Subcutaneous adipose tissue (tissue), 4 donors: ENCODE data around the gene FADD. TPM values are rescaled to one million over a fixed set of nuclear protein-coding genes. Genes with fewer than 3 reads are reported as not detected.

Experiments
- CTCF ChIP-seq: fragments of 450-650 bp; IDR thresholded peaks from one replicate; pipeline ENCODE4 v1.5.1; 2016; ENCODE audit warnings: low read depth, mild to moderate bottlenecking, control low read depth, antibody characterized with exemption, moderate library complexity
- total RNA-seq, 4 donors: library from RNA; depleted of rRNA; stranded (reverse); fragments of >200 nt; gene quantifications; one replicate each; pipeline ENCODE4 v1.1.0, GENCODE V29; 2016

Gene FADD
- total RNA-seq, 4 donors from 2014 or later, result 16.7 to 21.1 (median 20.1) TPM

GRCh38 chr11:70161043-70161625 lies 42.0 kb upstream of the FADD start:
- TF ChIP-seq CTCF, result no peak

GRCh38 chr11:70164705-70165104 lies 38.4 kb upstream of the FADD start:
- no peak for TF ChIP-seq CTCF

GRCh38 chr11:70167120-70167519 lies 36.0 kb upstream of the FADD start:
- no peak for TF ChIP-seq CTCF

GRCh38 chr11:70167723-70168404 lies 35.2 kb upstream of the FADD start:
- no peak for TF ChIP-seq CTCF

- no peak for TF ChIP-seq CTCF
Measured at GRCh38 chr11:70168405-70168754, 34.7 kb upstream of the FADD start.

GRCh38 chr11:70169127-70169526 lies 34.0 kb upstream of the FADD start:
- TF ChIP-seq CTCF, result no peak

GRCh38 chr11:70169632-70170031 lies 33.5 kb upstream of the FADD start:
- no peak for TF ChIP-seq CTCF
